Thoracic aorta (tissue), 2 donors: Measurements from ENCODE around the gene MPZL3. TPM values are rescaled to one million over a fixed set of nuclear protein-coding genes. Genes with fewer than 3 reads are reported as not detected.

Experiments
- ATAC-seq: fragments of 150-250 bp; one replicate; pipeline ENCODE4 v1.8.0; 2017; ENCODE audit warnings: low read depth; ENCODE audit not compliant: insufficient number of reproducible peaks, low FRiP score
- DNase-seq: peaks from one replicate; pipeline ENCODE4 v3.0.0-alpha.2; 2020; ENCODE audit warnings: low spot score
- H3K27ac ChIP-seq, 2 donors: fragments of 200-600 bp; sonication (generic); 1 replicate in 1 of 2; 2 replicates in 1 of 2; pipeline ENCODE4 v1.5.1; 2016; ENCODE audit warnings: mild to moderate bottlenecking in 2 of 2, moderate library complexity in 2 of 2
- H3K27me3 ChIP-seq: fragments of 200-600 bp; sonication (generic); replicated peaks from 2 replicates; pipeline ENCODE4 v1.6.0; 2016; ENCODE audit warnings: mild to moderate bottlenecking; ENCODE audit not compliant: insufficient read depth
- H3K36me3 ChIP-seq: fragments of 200-600 bp; sonication (generic); one replicate; pipeline ENCODE4 v1.5.1; 2016
- H3K4me1 ChIP-seq, 2 donors: fragments of 200-600 bp; sonication (generic); 1 replicate in 1 of 2; 2 replicates in 1 of 2; pipeline versions ENCODE4 v1.5.1 to v1.6.0; 2016; ENCODE audit warnings: low read depth in 2 of 2, mild to moderate bottlenecking in 1 of 2; ENCODE audit not compliant: control insufficient read depth in 1 of 2
- H3K4me3 ChIP-seq: fragments of 200-600 bp; sonication (generic); 2 replicates; pipeline ENCODE4 v1.5.1; 2016; ENCODE audit warnings: mild to moderate bottlenecking
- H3K9me3 ChIP-seq: fragments of 200-600 bp; sonication (generic); 2 replicates; pipeline ENCODE4 v1.5.1; 2016
- total RNA-seq, 2 donors: library from RNA; depleted of rRNA; stranded (reverse); fragments of >200 nt; gene quantifications; one replicate each; pipeline versions ENCODE4 v1.1.0 to v1.2.3, GENCODE V29; 2016
- TF ChIP-seq, protein P1 (sequence below): fragments of 200-600 bp; sonication (generic); IDR thresholded peaks from one replicate; pipeline ENCODE4 v1.5.1; 2019; ENCODE audit warnings: antibody characterized with exemption

The MPZL3 gene
- total RNA-seq, 2 donors from 2014 or later = 0.41 to 3.2 TPM

DNA sequence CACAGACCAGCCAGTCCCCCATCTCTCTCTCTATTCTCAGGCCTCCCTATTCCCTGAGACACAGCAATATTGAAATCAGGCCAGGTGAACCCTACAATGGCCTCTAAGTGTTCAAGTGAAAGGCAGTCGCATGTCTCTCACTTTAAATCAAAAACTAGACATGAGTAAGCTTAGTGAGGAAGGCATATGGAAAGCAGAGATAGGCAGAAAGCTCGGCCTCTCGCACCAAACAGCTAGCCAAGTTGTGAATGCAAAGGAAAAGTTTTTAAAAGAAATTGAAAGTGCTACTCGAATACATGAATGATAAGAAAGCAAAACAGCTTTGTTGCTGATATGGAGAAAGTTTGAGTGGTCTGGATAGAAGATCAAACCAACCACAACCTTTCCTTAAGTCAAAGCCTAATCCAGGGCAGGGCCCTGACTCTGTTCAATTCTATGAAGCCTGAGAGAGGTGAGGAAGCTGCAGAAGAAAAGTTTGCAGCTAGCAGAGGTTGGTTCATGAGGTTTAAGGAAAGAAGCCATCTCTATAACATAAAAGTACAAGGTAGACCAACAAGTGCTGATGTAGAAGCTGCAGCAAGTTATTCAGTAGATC is 31.7 kb upstream of the MPZL3 start:
- H3K4me1 ChIP-seq = no peaks in the 10 kb centered on the region
- DNase-seq (no peak), ATAC-seq (no peak)
- no peaks in the 10 kb centered on the region for H3K36me3 ChIP-seq
- no peaks in the 10 kb centered on the region for H3K9me3 ChIP-seq
- no peak overlapping the region for H3K4me3 ChIP-seq
- no peak overlapping the region for H3K27ac ChIP-seq
- TF ChIP-seq, protein P1, sequence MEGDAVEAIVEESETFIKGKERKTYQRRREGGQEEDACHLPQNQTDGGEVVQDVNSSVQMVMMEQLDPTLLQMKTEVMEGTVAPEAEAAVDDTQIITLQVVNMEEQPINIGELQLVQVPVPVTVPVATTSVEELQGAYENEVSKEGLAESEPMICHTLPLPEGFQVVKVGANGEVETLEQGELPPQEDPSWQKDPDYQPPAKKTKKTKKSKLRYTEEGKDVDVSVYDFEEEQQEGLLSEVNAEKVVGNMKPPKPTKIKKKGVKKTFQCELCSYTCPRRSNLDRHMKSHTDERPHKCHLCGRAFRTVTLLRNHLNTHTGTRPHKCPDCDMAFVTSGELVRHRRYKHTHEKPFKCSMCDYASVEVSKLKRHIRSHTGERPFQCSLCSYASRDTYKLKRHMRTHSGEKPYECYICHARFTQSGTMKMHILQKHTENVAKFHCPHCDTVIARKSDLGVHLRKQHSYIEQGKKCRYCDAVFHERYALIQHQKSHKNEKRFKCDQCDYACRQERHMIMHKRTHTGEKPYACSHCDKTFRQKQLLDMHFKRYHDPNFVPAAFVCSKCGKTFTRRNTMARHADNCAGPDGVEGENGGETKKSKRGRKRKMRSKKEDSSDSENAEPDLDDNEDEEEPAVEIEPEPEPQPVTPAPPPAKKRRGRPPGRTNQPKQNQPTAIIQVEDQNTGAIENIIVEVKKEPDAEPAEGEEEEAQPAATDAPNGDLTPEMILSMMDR = no peak
- no peaks in the 10 kb centered on the region for H3K27me3 ChIP-seq

- TF ChIP-seq, protein P1 = no peak
- ATAC-seq = no peak
- DNase-seq = no peak
These were observed 31.0 kb upstream of the MPZL3 start for GRCh38 chr11:118283037-118283636.

GRCh38 chr11:118282606-118283005 is 30.4 kb upstream of the MPZL3 start:
- DNase-seq (no peak), ATAC-seq (no peak)
- TF ChIP-seq, protein P1 = no peak
- H3K4me1 ChIP-seq = no peaks in the 10 kb centered on the region
- no peaks in the 10 kb centered on the region for H3K9me3 ChIP-seq
- H3K4me3 ChIP-seq = no peak overlapping the region
- H3K36me3 ChIP-seq = no peaks in the 10 kb centered on the region
- H3K27ac ChIP-seq = no peak overlapping the region
- H3K27me3 ChIP-seq = no peaks in the 10 kb centered on the region

More at GRCh38 chr11:118283037-118283636, 31.0 kb upstream of the MPZL3 start:
- Histone ChIP-seq H3K4me1 (no peaks in the 10 kb centered on the region), H3K9me3 (no peaks in the 10 kb centered on the region), H3K27ac (no peak overlapping the region), H3K4me3 (no peak overlapping the region), H3K36me3 (no peaks in the 10 kb centered on the region), H3K27me3 (no peaks in the 10 kb centered on the region)

GRCh38 chr11:118281284-118281683 is 29.1 kb upstream of the MPZL3 start:
- Histone ChIP-seq H3K27ac (no peak overlapping the region), H3K27me3 (no peaks in the 10 kb centered on the region), H3K4me3 (no peak overlapping the region), H3K9me3 (no peaks in the 10 kb centered on the region), H3K4me1 (no peaks in the 10 kb centered on the region), H3K36me3 (no peaks in the 10 kb centered on the region)
- TF ChIP-seq, protein P1 = no peak
- DNase-seq = no peak
- no peak for ATAC-seq

DNA sequence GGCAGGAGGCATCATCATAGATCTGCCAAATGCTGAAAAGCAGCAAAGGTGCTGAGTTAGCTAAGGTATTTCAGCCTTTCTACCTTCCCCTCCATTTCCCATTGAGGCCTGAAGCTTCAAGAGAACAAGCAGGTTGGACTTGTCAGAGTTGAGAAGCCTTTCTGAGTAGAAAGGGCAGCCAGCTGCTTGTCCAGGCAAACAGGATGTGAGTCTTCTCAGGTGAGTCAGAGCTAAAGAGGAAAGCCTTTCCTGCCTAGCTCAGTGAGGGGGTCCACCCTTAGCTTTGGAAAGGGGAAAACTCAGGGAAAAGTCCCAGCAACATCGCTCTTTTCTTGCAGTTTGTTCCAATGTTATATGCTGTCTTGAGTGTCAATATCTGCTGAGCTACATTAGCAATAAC is 25.1 kb upstream of the MPZL3 start:
- no peaks in the 10 kb centered on the region for H3K36me3 ChIP-seq
- H3K9me3 ChIP-seq = no peaks in the 10 kb centered on the region
- H3K4me1 ChIP-seq = no peaks in the 10 kb centered on the region
- DNase-seq (no peak), ATAC-seq (no peak)
- TF ChIP-seq, protein P1 = no peak
- no peak overlapping the region for H3K4me3 ChIP-seq
- no peaks in the 10 kb centered on the region for H3K27me3 ChIP-seq
- H3K27ac ChIP-seq = no peak overlapping the region
